ENCODE data around the gene CDC14C.
"Not testable (repeated sequence)": the region's sequence is repeated elsewhere in the genome, so short reads cannot be mapped to it uniquely, and the experiment has no call there.

Gene CDC14C

GRCh38 chr7:48924433-48924832, at the start of gene CDC14C:
Gene CDC14C (plus strand): TSS chr7:48924547. CDS start chr7:48924673, 126 bp downstream.
- DNase-seq, result no peak

- DNase-seq, result no peak
Observed at GRCh38 chr7:48875045-48875916, 49.1 kb upstream of the CDC14C start.

- DNase-seq, result no peak
Observed at GRCh38 chr7:48876087-48876486, 48.3 kb upstream of the CDC14C start.

- DNase-seq, result no peak
Observed at GRCh38 chr7:48880851-48881250, 43.5 kb upstream of the CDC14C start.

- DNase-seq, result no peak
Observed at GRCh38 chr7:48887500-48887899, 36.8 kb upstream of the CDC14C start.

- no peak for DNase-seq
Observed at GRCh38 chr7:48894574-48894973, 29.8 kb upstream of the CDC14C start.

GRCh38 chr7:48899932-48900331, 24.4 kb upstream of the CDC14C start:
- DNase-seq, result no peak

GRCh38 chr7:48901966-48902365, 22.4 kb upstream of the CDC14C start:
- no peak for DNase-seq

- DNase-seq, result no peak
Observed at GRCh38 chr7:48904975-48905374, 19.4 kb upstream of the CDC14C start.

GRCh38 chr7:48905686-48906085, 18.7 kb upstream of the CDC14C start:
- not testable (repeated sequence) for DNase-seq

- DNase-seq, result not testable (repeated sequence)
Observed at GRCh38 chr7:48909887-48910286, 14.5 kb upstream of the CDC14C start.

- no peak for DNase-seq
Observed at GRCh38 chr7:48931481-48931880, 7.1 kb downstream of the CDC14C start.

GRCh38 chr7:48932126-48932910, 8.0 kb downstream of the CDC14C start:
- DNase-seq, result no peak

GRCh38 chr7:48933549-48934085, 9.3 kb downstream of the CDC14C start:
- peak; percentile 50 for DNase-seq

- DNase-seq, result peak; percentile 66
Observed at GRCh38 chr7:48938539-48939295, 14.4 kb downstream of the CDC14C start.

- no peak for DNase-seq
Observed at GRCh38 chr7:48943279-48943990, 19.1 kb downstream of the CDC14C start.

GRCh38 chr7:48955916-48956315, 31.6 kb downstream of the CDC14C start:
- no peak for DNase-seq

GRCh38 chr7:48959676-48960075, 35.3 kb downstream of the CDC14C start:
- no peak for DNase-seq

GRCh38 chr7:48962821-48963505, 38.6 kb downstream of the CDC14C start:
- DNase-seq, result peak; percentile 77

- DNase-seq, result peak; percentile 31
Observed at GRCh38 chr7:48964074-48964473, 39.7 kb downstream of the CDC14C start.

- no peak for DNase-seq
Observed at GRCh38 chr7:48971173-48971572, 46.8 kb downstream of the CDC14C start.

GRCh38 chr7:48976253-48976652, 51.9 kb downstream of the CDC14C start:
- no peak for DNase-seq

Measured in fibroblast of skin of right quadriceps (primary cell).